Right lung (tissue), 5 donors: ENCODE measurements around the gene TFR2. TPM values are rescaled to one million over a fixed set of nuclear protein-coding genes. Genes with fewer than 3 reads are reported as not detected.
A peak's percentile ranks its signal among the peaks of the same experiment; 100 is the strongest.
"Not testable (repeated sequence)": the region's sequence is repeated elsewhere in the genome, so short reads cannot be mapped to it uniquely, and the experiment has no call there.

Experiments
- DNase-seq, 2 donors: peaks; one replicate each; pipeline ENCODE4 v3.0.0-alpha.2; 2013
- polyA plus RNA-seq, 5 donors: library from polyadenylated mRNA; unstranded; fragments of 120-200 nt; gene quantifications; one replicate each; pipeline versions ENCODE4 v1.2.1 to v1.2.3, GENCODE V29; 2013; ENCODE audit warnings: inconsistent platforms in 1 of 5, low replicate concordance in 1 of 5; ENCODE audit not compliant: insufficient read length in 5 of 5, insufficient read depth in 1 of 5

TFR2 gene
- polyA plus RNA-seq, 5 donors, result 1.1 to 4.6 (median 1.6) TPM

DNA sequence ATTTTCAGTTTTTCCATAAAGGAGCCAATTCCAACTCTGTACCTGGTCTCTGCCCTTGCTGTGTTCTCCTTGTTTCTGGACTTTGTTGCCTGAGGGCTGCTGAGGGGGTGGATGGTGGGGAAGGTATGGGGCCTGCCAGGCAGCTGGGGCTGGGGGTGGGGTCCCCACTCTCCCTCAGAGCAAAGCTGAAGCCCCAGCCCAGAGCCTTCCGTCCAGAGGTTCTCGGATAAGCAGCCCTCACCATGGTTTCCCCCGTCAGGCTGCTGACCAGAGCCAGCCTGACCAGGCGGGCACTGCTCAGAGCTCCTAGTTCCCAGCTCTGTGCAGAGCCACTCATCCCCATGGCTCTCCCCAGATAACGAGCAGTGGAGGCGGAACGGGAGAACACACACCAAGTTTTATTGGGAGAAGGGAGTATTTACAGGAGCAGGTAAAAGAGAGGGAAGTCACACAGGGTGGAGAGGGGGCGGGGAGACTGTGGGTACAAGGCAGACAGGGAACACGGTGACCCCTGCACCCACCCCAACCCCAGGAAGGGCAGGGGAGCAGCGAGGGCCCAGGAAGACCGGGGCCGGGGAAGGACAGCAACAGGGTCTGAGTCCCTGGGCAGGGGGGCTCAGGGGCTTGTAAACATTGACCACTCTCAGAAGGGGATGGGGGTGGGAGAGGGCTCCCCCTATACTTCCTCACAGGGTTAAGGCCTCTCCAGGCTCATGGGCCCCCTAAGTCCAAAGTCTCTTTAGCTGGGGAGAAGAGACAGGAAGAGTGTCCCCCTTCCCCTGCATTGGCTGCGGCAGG lies 38.0 kb upstream of the TFR2 start:
- no peak for DNase-seq

DNA sequence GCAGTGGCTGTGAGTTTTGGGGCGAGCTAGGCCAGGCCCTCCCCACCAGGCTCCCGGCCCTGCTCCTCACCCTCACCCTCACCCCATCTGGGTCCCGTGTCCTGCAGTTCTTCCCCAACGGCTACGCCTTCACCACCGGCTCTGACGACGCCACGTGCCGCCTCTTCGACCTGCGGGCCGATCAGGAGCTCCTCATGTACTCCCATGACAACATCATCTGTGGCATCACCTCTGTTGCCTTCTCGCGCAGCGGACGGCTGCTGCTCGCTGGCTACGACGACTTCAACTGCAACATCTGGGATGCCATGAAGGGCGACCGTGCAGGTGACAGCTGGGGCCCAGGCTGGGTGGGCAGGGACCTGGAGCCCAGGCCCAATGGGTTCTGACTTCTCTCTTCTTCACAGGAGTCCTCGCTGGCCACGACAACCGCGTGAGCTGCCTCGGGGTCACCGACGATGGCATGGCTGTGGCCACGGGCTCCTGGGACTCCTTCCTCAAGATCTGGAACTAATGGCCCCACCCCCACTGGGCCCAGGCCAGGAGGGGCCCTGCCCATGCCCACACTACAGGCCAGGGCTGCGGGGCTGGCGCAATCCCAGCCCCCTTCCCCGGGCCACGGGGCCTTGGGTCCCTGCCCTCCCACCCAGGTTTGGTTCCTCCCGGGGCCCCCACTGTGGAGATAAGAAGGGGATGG lies 37.1 kb upstream of the TFR2 start:
- no peak for DNase-seq

DNA sequence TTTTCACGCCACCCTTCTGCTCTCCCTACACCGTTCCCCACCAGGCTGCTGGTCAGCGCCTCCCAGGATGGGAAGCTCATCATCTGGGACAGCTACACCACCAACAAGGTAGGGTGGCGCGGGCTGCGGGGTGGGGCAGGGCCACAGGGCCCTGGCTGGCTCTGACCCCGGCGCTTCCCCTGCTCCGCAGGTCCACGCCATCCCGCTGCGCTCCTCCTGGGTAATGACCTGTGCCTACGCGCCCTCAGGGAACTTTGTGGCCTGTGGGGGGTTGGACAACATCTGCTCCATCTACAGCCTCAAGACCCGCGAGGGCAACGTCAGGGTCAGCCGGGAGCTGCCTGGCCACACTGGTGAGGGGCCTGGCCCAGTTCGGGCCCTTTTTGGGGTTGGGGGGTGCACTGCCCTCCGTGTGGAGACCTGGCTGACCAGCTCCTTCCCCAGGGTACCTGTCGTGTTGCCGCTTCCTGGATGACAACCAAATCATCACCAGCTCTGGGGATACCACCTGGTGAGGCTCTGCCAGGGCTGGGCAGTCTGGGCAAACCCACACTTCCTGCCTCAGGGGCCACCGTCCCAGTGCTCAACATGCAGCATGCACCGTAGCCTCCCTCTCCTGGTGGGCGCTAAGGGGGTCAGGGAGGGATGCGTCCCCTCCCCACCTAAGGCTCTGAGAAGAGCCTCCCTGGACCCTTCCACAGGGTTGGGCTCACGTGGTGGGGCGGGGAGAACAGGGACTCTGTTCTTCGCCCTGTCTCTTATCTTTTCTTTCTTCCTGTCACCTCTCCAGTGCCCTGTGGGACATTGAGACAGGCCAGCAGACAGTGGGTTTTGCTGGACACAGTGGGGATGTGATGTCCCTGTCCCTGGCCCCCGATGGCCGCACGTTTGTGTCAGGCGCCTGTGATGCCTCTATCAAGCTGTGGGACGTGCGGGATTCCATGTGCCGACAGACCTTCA lies 36.2 kb upstream of the TFR2 start:
- no peak for DNase-seq

DNA sequence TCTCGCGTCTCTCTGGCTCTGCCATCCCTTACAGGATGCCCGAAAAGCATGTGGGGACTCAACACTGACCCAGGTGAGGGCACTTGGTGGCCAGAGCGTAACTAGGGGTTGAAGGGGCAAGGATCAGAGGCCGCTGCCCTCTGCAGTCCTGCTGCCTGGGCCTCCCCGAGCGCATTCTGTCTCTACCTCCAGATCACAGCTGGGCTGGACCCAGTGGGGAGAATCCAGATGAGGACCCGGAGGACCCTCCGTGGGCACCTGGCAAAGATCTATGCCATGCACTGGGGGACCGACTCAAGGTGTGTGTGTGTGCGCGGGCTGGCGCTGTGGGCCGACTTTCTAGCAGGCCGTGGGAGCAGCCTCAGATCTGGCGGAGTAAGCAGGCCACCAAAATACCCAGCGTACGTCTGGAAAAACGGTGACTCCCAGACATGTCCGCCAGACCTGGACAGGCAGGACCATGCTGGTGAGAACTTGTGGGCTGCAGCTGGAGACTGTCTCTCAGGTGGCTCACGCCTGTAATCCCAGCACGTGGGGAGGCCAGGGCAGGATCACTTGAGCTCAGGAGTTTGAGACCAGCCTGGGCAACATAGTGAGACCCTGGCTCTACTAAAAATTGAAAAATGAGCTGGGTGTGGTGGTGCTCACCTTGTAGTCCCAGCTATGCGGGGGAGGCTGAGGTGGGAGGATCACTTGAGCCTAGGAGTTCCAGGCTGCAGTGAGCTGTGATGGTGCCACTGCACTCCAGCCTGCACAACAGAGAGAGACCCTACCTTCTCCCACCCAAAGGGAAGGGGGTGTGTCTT lies 35.4 kb upstream of the TFR2 start:
- DNase-seq, result no peak

DNA sequence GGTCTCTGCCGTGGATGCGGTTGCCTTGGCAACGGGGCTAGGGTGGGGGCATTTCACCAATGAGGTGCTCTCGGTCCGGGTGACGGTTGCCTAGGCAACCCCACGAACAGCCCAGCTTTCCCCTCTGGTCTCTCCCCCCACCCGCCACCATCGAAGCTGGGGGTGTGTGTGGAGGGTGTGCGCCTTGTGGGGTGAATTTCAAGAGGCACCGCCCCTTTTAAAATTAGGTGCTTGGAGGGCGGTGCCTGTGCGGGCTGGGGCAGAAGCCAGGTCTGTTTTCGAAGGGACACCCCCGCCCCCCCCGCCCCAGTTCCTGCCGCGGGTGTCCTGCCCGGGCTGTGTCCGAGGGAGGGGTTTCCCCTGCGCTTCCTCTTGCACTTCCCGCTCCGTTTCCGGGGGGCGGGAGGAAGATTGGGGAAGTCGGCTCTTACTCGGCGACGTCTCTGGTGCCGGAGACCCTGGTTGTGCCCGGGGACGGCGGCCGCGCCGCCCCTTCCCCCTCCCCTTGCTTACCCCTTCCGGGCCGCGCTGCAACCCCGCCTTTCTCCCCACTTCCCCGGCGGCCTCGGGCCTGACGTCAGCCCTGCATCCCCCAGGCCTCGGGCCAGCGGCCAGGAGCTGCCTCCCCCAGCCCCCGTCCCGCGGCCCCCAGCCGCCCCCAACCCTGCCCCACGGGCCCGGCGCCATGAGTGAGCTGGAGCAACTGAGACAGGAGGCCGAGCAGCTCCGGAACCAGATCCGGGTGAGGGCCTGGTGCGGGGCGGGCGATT lies 34.4 kb upstream of the TFR2 start:
- DNase-seq, result peak; percentile 77 to 78

DNA sequence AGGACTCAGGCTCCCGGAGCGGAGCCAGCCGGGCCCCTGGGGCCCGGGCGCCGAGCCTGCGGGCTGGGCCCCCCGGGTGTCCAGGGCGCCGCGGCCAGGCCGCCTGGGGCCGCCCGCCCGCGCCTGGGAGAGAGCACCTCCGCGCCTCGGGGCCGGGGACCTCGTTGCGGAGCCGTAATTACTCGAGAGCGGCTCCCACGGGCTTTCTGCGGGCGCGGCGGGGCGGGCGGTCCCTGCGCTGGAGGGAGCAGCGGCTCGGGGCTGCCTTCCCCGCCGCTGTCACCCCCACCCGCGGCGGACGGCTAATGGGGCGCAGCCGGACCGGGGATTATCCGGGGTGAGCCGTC lies 33.7 kb upstream of the TFR2 start:
- no peak for DNase-seq

DNA sequence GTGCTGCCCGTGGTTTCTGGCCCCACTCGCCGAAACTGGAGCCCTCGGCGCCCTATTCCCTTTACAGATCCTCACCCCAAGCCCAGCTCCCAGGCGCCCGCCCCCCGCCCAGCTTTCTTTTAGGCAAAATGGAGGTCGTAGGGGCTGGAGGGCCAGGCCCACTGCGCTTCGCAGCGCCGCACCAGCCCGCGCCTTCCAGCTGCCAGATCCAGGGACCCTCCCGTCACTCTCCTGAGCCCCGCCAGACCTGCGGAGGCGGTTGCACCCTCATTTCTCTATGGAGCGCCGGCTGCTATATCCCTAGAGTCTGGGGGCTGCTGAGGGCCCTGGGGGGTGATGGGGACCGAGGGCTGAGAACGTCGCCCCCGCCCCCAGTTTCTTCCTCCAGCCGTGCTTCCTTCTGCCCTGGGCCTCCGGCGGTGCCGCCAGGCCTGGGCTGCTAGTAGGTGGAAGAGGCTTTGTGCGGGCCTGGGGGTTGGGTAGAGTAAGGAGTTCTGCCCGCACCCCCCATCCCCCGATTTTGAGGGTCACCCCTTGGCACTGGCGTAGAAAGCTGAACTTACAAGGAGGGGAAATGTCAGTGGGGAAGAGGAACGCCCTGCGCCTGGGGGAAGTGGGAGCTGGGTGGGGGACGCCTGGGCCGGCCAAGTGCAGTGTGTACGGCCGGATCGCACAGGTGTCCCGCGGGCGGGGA lies 33.2 kb upstream of the TFR2 start:
- no peak for DNase-seq

DNA sequence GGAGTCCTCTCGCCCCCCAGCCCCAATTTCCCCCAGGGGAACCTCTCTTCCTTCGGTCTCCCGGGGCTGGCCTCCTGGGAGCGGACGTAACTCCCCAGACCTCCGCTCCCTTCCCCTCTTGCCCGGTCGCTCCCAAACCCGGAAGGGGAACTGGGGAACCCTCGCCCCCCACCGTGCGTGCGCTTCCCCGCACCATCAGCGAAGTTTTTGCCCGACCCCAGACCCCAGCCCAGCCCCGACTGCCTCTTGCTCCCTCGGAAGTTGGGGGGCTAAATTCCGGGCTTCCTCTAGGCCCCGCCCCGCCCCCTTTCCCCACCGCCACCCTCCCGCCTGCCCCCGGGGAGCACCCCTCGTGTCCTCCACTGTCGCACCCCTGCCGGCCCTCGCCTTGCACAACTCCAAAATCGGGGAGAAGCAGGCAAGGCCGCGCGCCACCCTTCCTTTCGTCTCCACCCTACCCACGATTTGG lies 32.6 kb upstream of the TFR2 start:
- peak in 1 of 2 donors; percentile 69 for DNase-seq

DNA sequence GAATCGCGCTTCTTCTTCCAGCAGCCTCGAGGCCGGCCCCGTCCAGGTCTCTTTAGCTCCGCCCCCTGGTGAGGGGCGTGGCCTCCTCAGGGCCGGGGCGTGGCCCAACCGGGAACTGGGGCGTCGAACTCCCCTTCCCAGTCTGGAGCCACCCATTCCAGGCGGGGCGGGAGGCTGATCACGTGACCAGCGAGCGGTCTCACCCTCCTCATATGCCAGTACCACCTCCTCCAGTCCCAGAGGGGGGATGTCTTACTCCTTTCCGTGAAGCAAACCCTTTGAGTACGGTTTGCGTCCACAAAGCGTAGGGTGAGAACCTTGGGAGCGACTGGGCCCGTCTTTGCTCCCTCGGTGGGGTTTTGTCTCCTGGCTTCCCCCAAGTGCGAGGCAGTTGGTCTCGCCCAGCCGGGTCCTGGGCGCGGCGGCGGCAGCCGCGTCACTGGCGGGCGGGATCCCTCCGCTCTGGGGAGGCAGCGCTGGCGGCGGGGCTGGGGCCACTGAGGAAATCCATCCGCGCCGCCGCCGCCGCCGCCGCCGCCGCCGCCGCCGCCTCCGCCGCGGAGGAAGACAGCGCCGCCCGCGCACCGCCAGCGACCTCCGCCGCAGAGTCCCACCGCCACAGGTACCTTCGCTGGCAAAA lies 32.1 kb upstream of the TFR2 start, which contains the start of gene GNB2:
GNB2 (plus strand) TSS at position 439 of the 640 bp plus-strand sequence. CDS start 2,526 bp downstream, outside the sequence.
- peak; percentile 99 for DNase-seq

DNA sequence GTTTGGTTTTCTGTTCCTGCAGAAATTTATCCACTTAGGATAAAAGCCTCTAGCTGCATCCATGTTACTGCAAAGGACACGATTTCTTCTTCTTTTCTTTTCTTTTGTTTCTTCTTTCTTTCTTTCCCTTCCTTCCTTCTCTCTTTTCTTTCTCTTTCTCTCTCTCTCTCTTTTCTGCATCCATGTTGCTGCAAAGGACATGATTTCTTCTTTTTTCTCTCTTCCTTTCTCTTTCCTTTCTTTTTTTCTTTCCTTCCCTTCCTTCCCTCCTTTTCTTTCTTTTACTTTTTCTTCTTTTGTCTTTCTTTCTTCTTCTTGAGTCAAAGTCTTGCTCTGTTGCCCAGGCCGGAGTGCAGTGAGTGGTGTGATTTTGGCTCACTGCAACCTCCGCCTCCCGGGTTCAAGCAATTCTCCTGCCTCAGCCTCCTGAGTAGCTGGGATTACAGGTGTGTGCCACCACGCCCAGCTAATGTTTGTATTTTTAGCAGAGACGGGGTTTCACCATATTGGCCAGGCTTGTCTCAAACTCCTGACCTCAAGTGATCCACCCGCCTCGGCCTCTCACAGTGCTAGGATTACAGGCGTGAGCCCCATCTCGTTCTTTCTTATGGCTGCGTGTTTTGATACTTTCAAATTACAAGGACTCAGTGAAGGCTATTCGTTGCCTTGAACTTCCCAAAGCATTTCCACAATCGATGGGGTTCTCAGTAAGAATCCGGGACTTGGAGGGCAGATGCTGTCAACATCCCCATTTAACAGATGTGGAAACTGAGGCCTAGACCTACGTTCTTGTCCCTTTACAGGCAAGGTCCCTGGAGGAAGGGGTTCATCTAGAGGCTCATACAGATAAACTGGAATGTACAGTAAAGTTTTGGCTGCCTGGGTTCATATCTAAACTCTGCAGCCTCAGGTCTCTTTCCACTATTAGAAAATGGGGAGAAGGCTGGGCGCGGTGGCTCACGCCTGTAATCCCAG lies 30.3 kb upstream of the TFR2 start:
- no peak for DNase-seq

DNA sequence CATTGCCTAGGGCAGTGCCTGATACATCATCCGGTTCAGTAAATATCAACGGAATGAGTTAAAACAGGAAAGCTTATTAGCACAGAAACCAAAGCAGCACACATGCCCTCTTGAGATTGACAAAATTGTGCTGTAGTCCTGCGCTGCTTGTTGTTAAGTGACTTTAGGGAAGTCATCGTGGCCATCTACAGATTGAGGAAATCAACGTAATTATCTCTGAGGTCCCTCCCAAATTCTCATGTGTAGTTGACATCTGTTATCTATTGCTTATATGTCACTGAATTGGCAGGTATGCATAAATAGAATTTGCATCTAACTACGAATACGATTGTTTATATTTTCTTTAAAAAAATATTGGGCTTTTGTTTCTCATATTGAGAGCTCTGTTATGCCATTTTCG lies 28.7 kb upstream of the TFR2 start:
- DNase-seq, result no peak

DNA sequence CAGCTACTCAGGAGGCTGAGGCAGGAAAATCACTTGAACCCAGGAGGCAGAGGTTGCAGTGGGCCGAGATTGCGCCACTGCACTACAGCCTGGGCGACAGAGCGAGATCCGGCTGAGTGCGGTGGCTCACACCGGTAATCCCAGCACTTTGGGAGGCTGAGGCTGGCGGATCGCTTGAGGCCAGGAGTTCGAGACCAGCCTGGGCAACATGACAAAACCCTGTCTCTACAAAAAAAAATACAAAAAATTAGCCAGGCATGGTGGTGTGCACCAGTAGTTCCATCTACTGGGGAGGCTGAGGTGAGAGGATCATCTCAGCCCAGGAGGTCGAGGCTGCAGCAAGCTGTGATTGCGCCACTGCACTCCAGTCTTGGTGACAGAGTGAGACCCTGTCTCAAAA lies 27.8 kb upstream of the TFR2 start:
- DNase-seq, result not testable (repeated sequence)

DNA sequence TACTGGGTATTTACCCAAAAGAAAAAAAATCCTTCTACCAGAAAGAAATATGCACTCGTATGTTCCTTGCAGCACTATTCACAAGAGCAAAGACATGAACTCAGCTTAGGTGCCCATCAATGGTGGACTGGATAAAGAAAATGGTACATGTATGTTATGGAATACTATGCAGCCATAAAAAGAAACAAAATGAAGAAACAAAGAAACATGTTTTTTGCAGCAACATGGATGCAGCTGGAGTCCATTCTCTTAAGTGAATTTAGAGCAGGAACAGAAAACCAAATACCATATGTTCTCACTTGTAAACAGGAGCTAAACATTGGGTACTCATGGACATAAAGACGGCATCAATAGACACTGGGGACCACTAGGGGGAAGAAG lies 26.7 kb upstream of the TFR2 start:
- DNase-seq, result no peak

DNA sequence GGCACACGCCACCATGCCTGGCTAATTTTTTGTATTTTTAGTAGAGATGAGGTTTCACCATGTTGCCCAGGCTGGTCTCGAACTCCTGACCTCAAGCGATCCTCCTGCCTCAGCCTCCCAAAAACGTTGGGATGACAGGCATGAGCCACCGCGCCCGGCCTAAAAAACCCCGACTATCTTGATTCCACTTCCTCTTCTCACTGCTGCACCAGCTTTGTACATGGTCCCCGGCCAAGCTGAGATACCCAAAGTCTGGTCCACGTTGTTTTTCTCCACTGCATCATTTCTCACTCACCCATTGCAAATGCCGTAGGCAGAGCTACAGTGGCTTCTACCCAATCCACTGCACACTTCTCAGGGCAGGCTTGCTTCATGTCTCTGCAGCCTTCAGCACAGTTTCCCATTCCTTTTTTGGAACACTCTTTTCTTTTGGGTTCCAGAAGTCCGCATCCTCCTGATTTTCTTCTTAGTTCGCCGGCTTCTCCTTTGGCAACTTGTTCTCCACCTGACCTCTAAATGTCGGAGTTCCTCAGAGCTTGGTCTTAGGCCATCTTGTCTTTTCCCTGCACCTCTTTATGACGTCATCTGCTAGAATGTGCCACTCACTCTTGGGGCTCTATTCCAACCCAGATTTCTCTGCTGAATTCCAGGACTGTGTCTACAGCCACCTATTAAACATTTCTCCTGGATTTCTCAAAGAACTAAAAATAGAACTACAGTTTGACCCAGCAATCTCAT lies 26.1 kb upstream of the TFR2 start:
- DNase-seq, result no peak

DNA sequence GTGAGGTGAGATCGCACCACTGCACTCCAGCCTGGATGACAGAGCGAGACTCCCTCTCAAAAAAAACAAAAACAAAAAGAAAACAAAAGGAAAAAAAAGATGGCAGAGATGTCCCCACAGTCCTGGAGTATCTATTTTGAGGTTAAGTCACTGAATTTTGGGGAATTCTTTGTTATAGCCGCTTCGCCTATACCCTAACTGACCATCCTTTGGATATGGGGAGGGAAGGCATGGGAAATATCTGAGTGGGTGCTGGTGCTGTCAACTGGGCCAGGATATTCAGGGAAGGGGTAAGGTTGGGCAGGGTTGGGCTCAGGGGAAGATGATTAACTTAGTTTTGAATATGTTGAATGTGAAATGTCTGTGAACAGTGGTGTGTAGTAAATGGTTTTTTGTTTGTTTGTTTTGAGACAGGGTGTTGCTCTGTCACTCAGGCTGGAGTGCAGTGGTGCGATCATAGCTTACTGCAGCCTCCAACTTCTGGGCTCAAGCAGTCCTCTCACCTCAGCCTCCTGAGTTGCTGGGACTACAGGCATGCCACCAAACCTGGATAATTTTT lies 23.9 kb upstream of the TFR2 start:
- DNase-seq, result no peak

DNA sequence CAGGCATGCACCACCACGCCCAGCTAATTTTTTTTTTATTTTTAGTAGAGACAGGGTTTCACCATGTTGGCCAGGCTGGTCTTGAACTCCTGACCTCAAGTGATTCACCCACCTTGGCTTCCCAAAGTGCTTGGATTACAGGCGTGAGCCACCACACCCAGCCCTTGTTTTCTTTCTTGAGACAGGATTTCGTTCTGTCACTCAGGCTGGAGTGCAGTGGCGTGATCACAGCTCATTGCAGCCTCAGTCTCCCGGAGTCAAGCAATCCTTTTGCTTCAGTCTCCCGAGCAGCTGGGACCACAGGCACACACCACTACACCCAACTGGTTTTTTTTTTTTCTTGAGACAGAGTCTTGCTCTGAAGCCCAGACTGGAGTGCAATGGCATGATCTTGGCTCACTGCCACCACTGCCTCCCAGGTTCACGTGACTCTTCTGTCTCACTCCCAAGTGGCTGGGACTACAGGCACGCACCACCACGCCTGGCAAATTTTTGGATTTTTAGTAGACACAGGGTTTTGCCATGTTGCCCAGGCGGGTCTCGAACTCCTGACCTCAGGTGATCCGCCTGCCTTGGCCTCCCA lies 20.9 kb upstream of the TFR2 start:
- not testable (repeated sequence) for DNase-seq
